ENCODE results near the gene SLC40A1. TPM values are rescaled to one million over a fixed set of nuclear protein-coding genes. Genes with fewer than 3 reads are reported as not detected.

Gene SLC40A1
- total RNA-seq, 4 donors from 2014 or later, result 115 to 285 (median 133) TPM

DNA sequence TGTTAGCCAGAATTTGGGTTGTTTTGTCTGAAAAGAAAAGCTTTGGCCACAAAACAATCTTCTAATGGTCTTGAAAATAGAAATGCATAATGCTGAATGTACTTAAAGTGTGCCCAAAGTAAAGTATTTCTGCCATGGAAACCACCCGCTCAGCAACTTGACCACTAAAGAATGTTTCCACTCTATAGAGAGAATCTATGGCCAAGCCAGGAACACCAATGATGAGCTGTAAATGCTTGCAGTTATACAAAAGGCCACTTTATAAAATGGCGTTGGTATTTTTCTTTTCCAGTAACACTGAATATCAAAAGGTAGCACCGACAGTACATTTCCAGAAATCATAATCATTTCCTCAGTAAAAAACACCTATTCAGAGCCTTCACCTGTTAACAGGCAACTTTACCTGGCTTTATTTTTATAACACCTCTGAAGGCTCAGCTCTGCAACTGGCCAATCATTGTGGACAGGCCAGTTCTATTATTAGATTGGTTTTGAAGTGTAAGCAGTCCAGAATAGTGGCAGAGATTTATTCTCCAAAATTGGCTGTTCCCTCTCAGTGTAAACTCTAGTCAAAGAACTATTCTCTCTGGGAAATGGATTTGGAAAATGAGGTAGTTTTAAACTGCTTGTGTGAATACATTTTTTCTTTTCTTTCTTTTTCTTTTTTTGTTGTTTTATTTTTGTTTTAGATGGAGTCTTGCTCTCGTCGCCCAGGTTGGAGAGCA lies 36.1 kb downstream of the SLC40A1 start:
- Histone ChIP-seq H3K9me3 (no peaks in the 10 kb centered on the region), H3K4me3 (replicated peaks in 1 of 3) (no peak overlapping the region), H3K27ac (no peak overlapping the region), H3K27me3 (no peaks in the 10 kb centered on the region), H3K36me3 (no peaks in the 10 kb centered on the region), H3K4me1 (no peaks in the 10 kb centered on the region)
- intact Hi-C loops (cut with DNase I), result no loop called here
- WGBS, 2 donors, result 86 to 87% methylated on average over 5 of the region's 5 CpGs
- DNase-seq, result no peak
- TF ChIP-seq POLR2A (IDR thresholded peaks at IDR 0.05), result no peak
- TF ChIP-seq, protein P1, sequence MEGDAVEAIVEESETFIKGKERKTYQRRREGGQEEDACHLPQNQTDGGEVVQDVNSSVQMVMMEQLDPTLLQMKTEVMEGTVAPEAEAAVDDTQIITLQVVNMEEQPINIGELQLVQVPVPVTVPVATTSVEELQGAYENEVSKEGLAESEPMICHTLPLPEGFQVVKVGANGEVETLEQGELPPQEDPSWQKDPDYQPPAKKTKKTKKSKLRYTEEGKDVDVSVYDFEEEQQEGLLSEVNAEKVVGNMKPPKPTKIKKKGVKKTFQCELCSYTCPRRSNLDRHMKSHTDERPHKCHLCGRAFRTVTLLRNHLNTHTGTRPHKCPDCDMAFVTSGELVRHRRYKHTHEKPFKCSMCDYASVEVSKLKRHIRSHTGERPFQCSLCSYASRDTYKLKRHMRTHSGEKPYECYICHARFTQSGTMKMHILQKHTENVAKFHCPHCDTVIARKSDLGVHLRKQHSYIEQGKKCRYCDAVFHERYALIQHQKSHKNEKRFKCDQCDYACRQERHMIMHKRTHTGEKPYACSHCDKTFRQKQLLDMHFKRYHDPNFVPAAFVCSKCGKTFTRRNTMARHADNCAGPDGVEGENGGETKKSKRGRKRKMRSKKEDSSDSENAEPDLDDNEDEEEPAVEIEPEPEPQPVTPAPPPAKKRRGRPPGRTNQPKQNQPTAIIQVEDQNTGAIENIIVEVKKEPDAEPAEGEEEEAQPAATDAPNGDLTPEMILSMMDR (IDR thresholded peaks at IDR 0.05), result no peak

DNA sequence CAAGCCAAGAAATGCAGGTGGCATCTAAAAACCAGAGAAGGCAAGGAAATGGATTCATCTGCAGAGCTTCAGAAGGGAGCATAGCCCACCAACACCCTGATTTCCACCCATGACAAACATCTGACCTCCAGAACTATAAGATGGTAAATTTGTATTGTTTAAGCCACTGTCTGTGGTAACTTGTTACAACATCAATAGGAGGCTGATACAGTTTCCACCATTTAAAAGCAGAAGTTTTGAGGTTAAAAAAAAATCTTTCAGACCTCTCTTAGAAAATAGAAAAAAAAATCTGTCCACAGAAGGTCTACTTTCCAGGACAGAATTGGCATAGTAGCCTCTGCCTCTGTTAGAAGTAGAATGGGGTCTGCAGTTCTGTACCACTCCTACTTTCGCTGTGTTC lies 37.2 kb downstream of the SLC40A1 start:
- H3K27ac ChIP-seq, result no peak overlapping the region
- H3K9me3 ChIP-seq, result no peaks in the 10 kb centered on the region
- H3K36me3 ChIP-seq, result no peaks in the 10 kb centered on the region
- no peaks in the 10 kb centered on the region for H3K4me1 ChIP-seq
- no peaks in the 10 kb centered on the region for H3K27me3 ChIP-seq
- intact Hi-C loops (cut with DNase I), result no loop called here
- no peak overlapping the region for H3K4me3 ChIP-seq (replicated peaks in 1 of 3)
- DNase-seq, result no peak
- TF ChIP-seq POLR2A (IDR thresholded peaks at IDR 0.05), result no peak
- TF ChIP-seq, protein P1 (IDR thresholded peaks at IDR 0.05), result no peak
- WGBS, 2 donors, result 82 to 94% methylated on average over 1 of the region's 1 CpG

DNA sequence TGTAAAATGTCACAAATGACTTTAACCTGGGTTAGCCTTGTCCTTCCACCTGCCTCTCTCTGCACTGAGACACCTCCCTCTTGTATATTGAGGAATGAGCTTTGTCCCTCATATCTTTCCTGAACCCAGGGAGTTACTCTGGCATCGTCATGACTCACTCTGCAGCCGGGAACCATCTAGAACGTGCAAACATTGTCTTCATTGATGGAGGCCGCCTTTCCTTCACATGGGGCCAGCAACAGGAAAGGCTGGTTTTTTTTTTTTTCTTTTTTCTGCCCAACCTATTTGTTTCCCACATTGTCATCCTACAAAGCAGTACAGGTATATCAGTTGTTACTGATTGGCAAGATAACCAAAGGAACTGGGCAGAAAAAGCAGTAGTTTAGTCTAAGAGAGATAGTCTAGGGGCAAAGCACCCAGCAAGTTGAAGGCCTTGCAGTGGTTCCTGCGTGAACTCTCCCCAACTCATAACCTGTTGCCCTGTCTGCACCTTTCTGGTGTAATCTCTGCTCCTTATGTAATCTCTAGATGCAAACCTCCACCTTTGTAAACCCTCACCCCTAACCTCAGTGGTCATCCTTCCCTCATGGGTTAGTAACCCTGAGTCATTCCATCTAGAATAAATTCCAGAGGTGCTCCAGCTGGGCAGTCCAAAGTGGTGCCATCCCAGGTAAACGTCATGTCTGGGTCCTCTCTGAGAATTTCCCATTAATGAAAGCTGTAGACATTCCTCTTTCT lies 38.3 kb downstream of the SLC40A1 start:
- Histone ChIP-seq H3K36me3 (no peaks in the 10 kb centered on the region), H3K4me1 (no peaks in the 10 kb centered on the region), H3K27me3 (no peaks in the 10 kb centered on the region), H3K27ac (no peak overlapping the region), H3K4me3 (replicated peaks in 1 of 3) (no peak overlapping the region), H3K9me3 (no peaks in the 10 kb centered on the region)
- 92 to 94% methylated on average over 6 of the region's 6 CpGs for WGBS, 2 donors
- intact Hi-C loops (cut with DNase I), result no loop called here
- no peak for TF ChIP-seq POLR2A (IDR thresholded peaks at IDR 0.05)
- TF ChIP-seq, protein P1 (IDR thresholded peaks at IDR 0.05), result no peak
- no peak for DNase-seq

DNA sequence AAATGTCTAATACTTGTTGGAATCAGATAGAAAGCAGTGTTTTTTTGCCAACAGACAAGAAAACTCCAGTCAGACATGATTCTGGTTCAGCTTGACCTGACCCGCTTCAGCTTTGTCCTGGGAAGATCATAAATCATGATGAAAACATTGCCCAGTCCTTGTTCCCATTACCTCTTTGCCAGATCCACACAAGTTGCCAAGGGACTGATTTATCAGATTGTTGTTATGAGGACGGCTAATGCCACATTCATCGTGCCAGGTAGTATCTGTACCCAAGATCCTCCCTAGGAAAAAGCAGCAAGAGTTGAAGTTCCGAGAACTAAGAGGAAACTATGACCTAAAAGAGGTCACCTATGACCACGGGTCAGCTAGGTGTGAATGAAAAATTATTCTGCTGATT lies 39.0 kb downstream of the SLC40A1 start:
- DNase-seq, result no peak
- H3K27ac ChIP-seq, result no peak overlapping the region
- WGBS, 2 donors, result 88 to 91% methylated on average over 5 of the region's 5 CpGs

More for the DNA sequence above, 39.0 kb downstream of the SLC40A1 start:
- Histone ChIP-seq H3K36me3 (no peaks in the 10 kb centered on the region), H3K9me3 (no peaks in the 10 kb centered on the region), H3K4me3 (replicated peaks in 1 of 3) (no peak overlapping the region), H3K4me1 (no peaks in the 10 kb centered on the region), H3K27me3 (no peaks in the 10 kb centered on the region)
- TF ChIP-seq POLR2A (IDR thresholded peaks at IDR 0.05), result no peak
- TF ChIP-seq, protein P1 (IDR thresholded peaks at IDR 0.05), result no peak
- intact Hi-C loops (cut with DNase I), result no loop called here

Measured in thyroid gland (tissue), 4 donors.